WERI-Rb-1 (cell line): Measurements from ENCODE around the gene DSCAM.

Experiments
- DNase-seq: peaks from one replicate; pipeline ENCODE4 v3.0.0-alpha.2; 2020
- H3K27ac ChIP-seq: fragments of 250-450 bp; sonication (Bioruptor Pico); 2 replicates; pipeline ENCODE4 v1.5.1; 2020; ENCODE audit warnings: mild to moderate bottlenecking, moderate library complexity
- H3K27me3 ChIP-seq: fragments of 250-450 bp; sonication (Bioruptor Pico); 2 replicates; pipeline ENCODE4 v1.5.1; 2021; ENCODE audit warnings: mild to moderate bottlenecking, low read depth, moderate library complexity; ENCODE audit not compliant: insufficient read depth, severe bottlenecking
- H3K36me3 ChIP-seq: fragments of 250-450 bp; sonication (Bioruptor Pico); 2 replicates; pipeline ENCODE4 v1.5.1; 2020; ENCODE audit warnings: mild to moderate bottlenecking, moderate library complexity
- H3K4me3 ChIP-seq: 2 replicates; pipeline ENCODE4 v1.5.1; 2011; ENCODE audit warnings: low read depth, mild to moderate bottlenecking, control low read depth, low read length
- H3K9me3 ChIP-seq: fragments of 250-450 bp; sonication (Bioruptor Pico); 2 replicates; pipeline ENCODE4 v1.5.1; 2021; ENCODE audit warnings: mild to moderate bottlenecking, moderate library complexity; ENCODE audit not compliant: severe bottlenecking
- TF ChIP-seq, protein P1 (sequence below): IDR thresholded peaks from 2 replicates; pipeline ENCODE4 v1.5.1; 2011; ENCODE audit warnings: low read depth, mild to moderate bottlenecking, control low read depth, inconsistent platforms, low read length

Gene DSCAM

DNA sequence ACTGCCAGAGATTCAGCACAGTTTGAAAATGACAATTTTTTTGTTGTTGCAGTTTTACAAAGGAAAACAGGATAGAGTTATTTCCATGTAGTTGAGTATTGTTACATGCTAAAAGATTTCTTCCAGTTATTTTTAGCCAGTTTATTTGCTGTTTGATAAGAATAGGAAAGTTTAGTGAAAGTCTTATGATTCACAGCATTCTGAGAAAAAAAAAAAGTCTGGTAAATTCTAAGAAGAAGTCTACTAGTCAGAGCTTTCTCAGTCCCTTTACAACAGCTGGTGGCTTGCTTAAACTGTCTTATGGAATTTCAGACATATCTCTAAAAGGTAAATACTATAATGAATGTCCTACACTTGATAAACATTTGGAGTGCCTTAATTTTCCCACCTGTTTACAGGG, 341.7 kb downstream of the DSCAM start:
- Histone ChIP-seq H3K27me3 (no peaks in the 10 kb centered on the region), H3K27ac (no peak overlapping the region)
- TF ChIP-seq, protein P1, sequence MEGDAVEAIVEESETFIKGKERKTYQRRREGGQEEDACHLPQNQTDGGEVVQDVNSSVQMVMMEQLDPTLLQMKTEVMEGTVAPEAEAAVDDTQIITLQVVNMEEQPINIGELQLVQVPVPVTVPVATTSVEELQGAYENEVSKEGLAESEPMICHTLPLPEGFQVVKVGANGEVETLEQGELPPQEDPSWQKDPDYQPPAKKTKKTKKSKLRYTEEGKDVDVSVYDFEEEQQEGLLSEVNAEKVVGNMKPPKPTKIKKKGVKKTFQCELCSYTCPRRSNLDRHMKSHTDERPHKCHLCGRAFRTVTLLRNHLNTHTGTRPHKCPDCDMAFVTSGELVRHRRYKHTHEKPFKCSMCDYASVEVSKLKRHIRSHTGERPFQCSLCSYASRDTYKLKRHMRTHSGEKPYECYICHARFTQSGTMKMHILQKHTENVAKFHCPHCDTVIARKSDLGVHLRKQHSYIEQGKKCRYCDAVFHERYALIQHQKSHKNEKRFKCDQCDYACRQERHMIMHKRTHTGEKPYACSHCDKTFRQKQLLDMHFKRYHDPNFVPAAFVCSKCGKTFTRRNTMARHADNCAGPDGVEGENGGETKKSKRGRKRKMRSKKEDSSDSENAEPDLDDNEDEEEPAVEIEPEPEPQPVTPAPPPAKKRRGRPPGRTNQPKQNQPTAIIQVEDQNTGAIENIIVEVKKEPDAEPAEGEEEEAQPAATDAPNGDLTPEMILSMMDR: no peak

DNA sequence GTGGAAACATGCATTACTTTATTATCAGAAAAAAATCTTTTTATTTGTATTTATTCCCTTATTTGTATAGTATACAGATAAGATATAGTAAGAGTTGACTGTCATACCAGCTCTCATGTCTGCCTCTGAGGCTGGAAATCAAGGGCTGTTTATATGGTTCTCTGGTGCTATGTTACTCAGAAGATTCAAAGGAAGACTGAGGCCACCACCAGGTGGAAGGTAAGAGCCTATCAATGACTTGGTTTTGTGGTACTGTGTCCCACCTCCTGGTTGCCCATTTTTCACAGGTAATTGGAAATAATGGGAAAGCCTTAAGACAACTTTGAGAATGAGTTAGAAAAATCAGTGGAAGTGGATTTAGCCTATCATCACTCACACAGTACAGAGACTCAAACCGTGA, 342.1 kb downstream of the DSCAM start:
- TF ChIP-seq, protein P1: no peak
- DNase-seq: no peak
- Histone ChIP-seq H3K36me3 (no peaks in the 10 kb centered on the region), H3K27ac (no peak overlapping the region), H3K9me3 (peaks cover 3% of the 10 kb centered on the region), H3K4me3 (no peak overlapping the region), H3K27me3 (no peaks in the 10 kb centered on the region)

More for the DNA sequence above, 341.7 kb downstream of the DSCAM start:
- no peak for DNase-seq
- H3K9me3 ChIP-seq: peaks cover 3% of the 10 kb centered on the region
- no peaks in the 10 kb centered on the region for H3K36me3 ChIP-seq
- H3K4me3 ChIP-seq: no peak overlapping the region

DNA sequence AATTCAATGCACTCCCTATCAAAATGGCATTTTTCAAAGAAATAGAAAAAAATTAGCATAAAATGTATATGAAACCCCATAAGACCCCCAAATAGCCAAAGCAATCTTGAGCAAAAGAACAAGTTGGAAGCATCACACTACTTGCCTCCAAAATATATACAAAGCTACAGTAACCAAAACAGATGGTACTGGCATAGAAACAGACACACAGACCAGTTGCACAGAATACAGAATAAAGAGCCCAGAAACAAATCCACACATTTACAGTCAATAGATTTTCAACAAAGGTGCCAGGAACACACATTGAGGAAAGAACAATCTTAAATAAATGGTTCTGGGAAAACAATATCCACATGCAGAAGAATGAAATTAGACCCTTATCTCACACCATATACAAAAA, 350.8 kb downstream of the DSCAM start:
- no peak for DNase-seq
- H3K36me3 ChIP-seq: no peaks in the 10 kb centered on the region
- H3K9me3 ChIP-seq: peaks cover 6% of the 10 kb centered on the region
- H3K4me3 ChIP-seq: no peak overlapping the region
- TF ChIP-seq, protein P1: no peak
- H3K27ac ChIP-seq: no peak overlapping the region
- H3K27me3 ChIP-seq: no peaks in the 10 kb centered on the region

GRCh38 chr21:40490408-40490807, 356.6 kb downstream of the DSCAM start:
- no peak overlapping the region for H3K4me3 ChIP-seq
- H3K9me3 ChIP-seq: peaks cover 10% of the 10 kb centered on the region
- TF ChIP-seq, protein P1: no peak

GRCh38 chr21:40489001-40489400, 358.0 kb downstream of the DSCAM start:
- H3K36me3 ChIP-seq: no peaks in the 10 kb centered on the region
- H3K27ac ChIP-seq: no peak overlapping the region
- DNase-seq: no peak
- H3K4me3 ChIP-seq: no peak overlapping the region
- no peaks in the 10 kb centered on the region for H3K27me3 ChIP-seq
- TF ChIP-seq, protein P1: no peak
- H3K9me3 ChIP-seq: peaks cover 10% of the 10 kb centered on the region

More at GRCh38 chr21:40490408-40490807, 356.6 kb downstream of the DSCAM start:
- H3K36me3 ChIP-seq: no peaks in the 10 kb centered on the region
- no peaks in the 10 kb centered on the region for H3K27me3 ChIP-seq
- no peak for DNase-seq
- no peak overlapping the region for H3K27ac ChIP-seq

- Histone ChIP-seq H3K27me3 (no peaks in the 10 kb centered on the region), H3K36me3 (no peaks in the 10 kb centered on the region), H3K27ac (no peak overlapping the region), H3K4me3 (no peak overlapping the region), H3K9me3 (peaks cover 6% of the 10 kb centered on the region)
- TF ChIP-seq, protein P1: no peak
- no peak for DNase-seq
Measured at GRCh38 chr21:40481764-40482163, 365.2 kb downstream of the DSCAM start.
